Measurements from ENCODE around the gene RFFL.

The RFFL gene

GRCh38 chr17:35021520-35022380, 41.8 kb downstream of the RFFL start:
- Histone ChIP-seq H3K9me3 (ENCODE audit: control insufficient read depth, low read length) (no peaks in the 10 kb centered on the region), H3K9ac (ENCODE audit: low read length) (no peak overlapping the region), H3K4me1 (ENCODE audit: control insufficient read depth, insufficient read depth, low read length) (peaks cover 9% of the 10 kb centered on the region), H3K27me3 (replicated peaks; ENCODE audit: control insufficient read depth, insufficient read depth, low read length) (no peaks in the 10 kb centered on the region), H3K36me3 (ENCODE audit: control insufficient read depth, insufficient read depth, low read length, severe bottlenecking) (peaks cover 8% of the 10 kb centered on the region), H3K4me3 (ENCODE audit: low read length) (no peak overlapping the region)
- no peak for DNase-seq (ENCODE audit: low read depth)

DNA sequence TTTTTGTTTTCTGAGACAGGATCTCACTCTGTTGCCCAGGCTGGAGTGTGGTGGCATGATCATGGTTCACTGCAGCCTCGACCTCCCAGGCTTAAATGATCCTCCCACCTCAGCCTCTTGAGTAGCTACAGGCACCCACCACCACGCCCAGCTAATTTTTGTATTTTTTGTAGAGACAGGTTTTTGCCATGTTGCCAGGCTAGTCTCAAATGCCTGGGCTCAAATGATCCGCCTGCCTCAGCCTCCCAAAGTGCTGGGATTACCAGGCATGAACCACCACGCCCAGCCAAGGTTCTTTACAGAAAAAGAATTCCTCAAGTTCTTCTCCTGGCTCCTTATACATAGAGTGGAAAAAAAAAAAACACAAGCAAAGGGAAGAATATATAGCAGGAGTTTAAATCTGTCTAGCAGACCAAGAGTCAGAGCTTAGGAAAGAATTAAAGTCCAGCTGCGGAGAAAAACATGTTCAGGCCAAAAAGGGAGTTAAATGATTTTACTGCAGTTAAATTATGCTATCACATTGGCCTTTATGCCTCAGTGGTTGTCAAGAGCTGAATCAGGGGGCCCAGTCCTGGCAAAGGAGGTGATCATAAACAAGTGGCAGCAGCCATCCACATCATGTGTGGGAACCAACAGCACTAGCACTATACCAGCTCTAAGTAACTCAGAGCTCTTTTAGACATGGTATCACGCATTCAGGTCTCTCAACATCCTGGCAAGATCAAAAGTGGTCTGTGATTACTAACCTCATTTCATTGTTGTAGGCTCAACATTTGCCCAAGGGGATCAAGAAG, 43.9 kb downstream of the RFFL start:
- peaks cover 12% of the 10 kb centered on the region for H3K36me3 ChIP-seq (ENCODE audit: control insufficient read depth, insufficient read depth, low read length, severe bottlenecking)
- H3K4me1 ChIP-seq (ENCODE audit: control insufficient read depth, insufficient read depth, low read length), result peaks cover 13% of the 10 kb centered on the region
- H3K4me3 ChIP-seq (ENCODE audit: low read length), result no peak overlapping the region
- no peaks in the 10 kb centered on the region for H3K27me3 ChIP-seq (replicated peaks; ENCODE audit: control insufficient read depth, insufficient read depth, low read length)
- H3K9me3 ChIP-seq (ENCODE audit: control insufficient read depth, low read length), result no peaks in the 10 kb centered on the region
- no peak overlapping the region for H3K9ac ChIP-seq (ENCODE audit: low read length)
- DNase-seq (ENCODE audit: low read depth), result no peak

DNA sequence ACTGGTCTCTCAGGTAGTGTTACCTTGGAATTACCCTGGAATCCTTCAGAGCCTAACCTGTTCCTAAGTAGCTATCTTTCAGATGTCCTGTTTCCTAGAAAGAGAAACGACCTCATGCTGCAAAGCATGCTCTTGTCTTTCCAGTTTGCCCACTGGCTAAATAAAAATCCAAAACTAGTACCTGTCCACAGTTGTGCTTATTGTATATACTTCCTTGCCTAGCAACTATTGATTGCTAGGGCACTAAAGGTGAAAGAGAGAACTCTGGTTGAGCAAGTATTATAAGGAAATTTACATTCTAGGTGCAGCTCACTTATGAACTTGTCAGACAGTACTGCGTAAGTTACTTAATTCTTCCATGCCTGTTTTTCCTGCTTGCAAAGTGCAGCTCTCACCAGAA, 44.7 kb downstream of the RFFL start:
- Histone ChIP-seq H3K4me3 (ENCODE audit: low read length) (no peak overlapping the region), H3K4me1 (ENCODE audit: control insufficient read depth, insufficient read depth, low read length) (peaks cover 13% of the 10 kb centered on the region), H3K9me3 (ENCODE audit: control insufficient read depth, low read length) (no peaks in the 10 kb centered on the region), H3K36me3 (ENCODE audit: control insufficient read depth, insufficient read depth, low read length, severe bottlenecking) (peaks cover 12% of the 10 kb centered on the region), H3K27me3 (replicated peaks; ENCODE audit: control insufficient read depth, insufficient read depth, low read length) (no peaks in the 10 kb centered on the region), H3K9ac (ENCODE audit: low read length) (no peak overlapping the region)
- DNase-seq (ENCODE audit: low read depth), result no peak

GRCh38 chr17:35017021-35017420, 46.5 kb downstream of the RFFL start:
- no peak overlapping the region for H3K9ac ChIP-seq (ENCODE audit: low read length)
- H3K4me3 ChIP-seq (ENCODE audit: low read length), result no peak overlapping the region
- peaks cover 5% of the 10 kb centered on the region for H3K4me1 ChIP-seq (ENCODE audit: control insufficient read depth, insufficient read depth, low read length)

GRCh38 chr17:35016369-35016768, 47.1 kb downstream of the RFFL start:
- Histone ChIP-seq H3K9ac (ENCODE audit: low read length) (no peak overlapping the region), H3K4me3 (ENCODE audit: low read length) (no peak overlapping the region), H3K4me1 (ENCODE audit: control insufficient read depth, insufficient read depth, low read length) (peaks cover 5% of the 10 kb centered on the region), H3K9me3 (ENCODE audit: control insufficient read depth, low read length) (no peaks in the 10 kb centered on the region), H3K36me3 (ENCODE audit: control insufficient read depth, insufficient read depth, low read length, severe bottlenecking) (peaks cover 12% of the 10 kb centered on the region), H3K27me3 (replicated peaks; ENCODE audit: control insufficient read depth, insufficient read depth, low read length) (no peaks in the 10 kb centered on the region)
- no peak for DNase-seq (ENCODE audit: low read depth)

More at GRCh38 chr17:35017021-35017420, 46.5 kb downstream of the RFFL start:
- Histone ChIP-seq H3K36me3 (ENCODE audit: control insufficient read depth, insufficient read depth, low read length, severe bottlenecking) (peaks cover 12% of the 10 kb centered on the region), H3K9me3 (ENCODE audit: control insufficient read depth, low read length) (no peaks in the 10 kb centered on the region), H3K27me3 (replicated peaks; ENCODE audit: control insufficient read depth, insufficient read depth, low read length) (no peaks in the 10 kb centered on the region)
- DNase-seq (ENCODE audit: low read depth), result no peak

DNA sequence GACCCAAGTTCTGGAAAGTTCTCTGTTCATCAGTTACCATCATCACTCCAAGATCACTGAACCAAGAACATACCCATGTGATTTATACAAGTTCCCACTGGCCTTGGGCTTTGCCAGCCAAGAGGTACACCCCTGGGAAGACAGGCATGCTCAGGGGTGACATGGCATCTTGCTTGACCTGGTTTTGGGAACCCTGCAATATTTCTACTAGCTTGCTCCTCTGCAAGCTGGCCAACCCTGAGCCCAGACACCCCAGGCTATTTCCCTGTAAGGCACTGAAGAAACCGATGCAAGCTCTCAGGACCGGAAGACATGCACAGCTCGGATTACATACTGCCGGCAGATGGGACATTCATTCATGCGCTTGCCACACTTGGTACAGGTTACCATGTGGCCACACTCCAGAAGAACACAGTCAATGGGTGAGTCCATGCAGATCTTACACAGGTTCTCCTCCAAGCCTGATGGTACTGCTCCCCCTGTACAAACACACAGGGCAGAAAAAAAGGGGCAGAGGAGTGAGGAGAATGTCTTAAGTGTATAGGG, 51.8 kb downstream of the RFFL start:
- Histone ChIP-seq H3K27me3 (replicated peaks; ENCODE audit: control insufficient read depth, insufficient read depth, low read length) (no peaks in the 10 kb centered on the region), H3K36me3 (ENCODE audit: control insufficient read depth, insufficient read depth, low read length, severe bottlenecking) (peaks cover 12% of the 10 kb centered on the region), H3K4me1 (ENCODE audit: control insufficient read depth, insufficient read depth, low read length) (peaks cover 5% of the 10 kb centered on the region), H3K9ac (ENCODE audit: low read length) (no peak overlapping the region), H3K4me3 (ENCODE audit: low read length) (no peak overlapping the region), H3K9me3 (ENCODE audit: control insufficient read depth, low read length) (no peaks in the 10 kb centered on the region)
- DNase-seq (ENCODE audit: low read depth), result no peak

DNA sequence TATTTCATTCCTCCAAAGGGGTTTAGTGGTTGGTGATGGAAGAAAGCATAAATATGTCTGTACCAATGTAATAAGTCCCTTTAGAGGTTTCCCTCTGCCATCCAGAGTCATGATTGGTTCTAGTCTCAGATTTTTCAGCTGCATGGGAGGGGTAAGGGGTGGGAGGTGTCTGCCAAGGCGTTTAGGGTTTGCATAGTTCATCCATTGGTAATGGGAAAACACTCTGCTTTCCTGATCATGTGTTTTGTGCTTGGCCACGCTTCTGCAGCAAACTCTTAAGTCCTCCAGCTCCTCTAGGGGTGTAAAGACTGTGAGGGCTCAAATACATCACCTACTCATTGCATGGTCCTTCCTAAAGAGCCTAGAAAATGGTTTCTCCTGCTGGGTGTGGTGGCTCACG, 53.4 kb downstream of the RFFL start:
- Histone ChIP-seq H3K4me3 (ENCODE audit: low read length) (no peak overlapping the region), H3K9me3 (ENCODE audit: control insufficient read depth, low read length) (no peaks in the 10 kb centered on the region), H3K27me3 (replicated peaks; ENCODE audit: control insufficient read depth, insufficient read depth, low read length) (no peaks in the 10 kb centered on the region), H3K36me3 (ENCODE audit: control insufficient read depth, insufficient read depth, low read length, severe bottlenecking) (no peaks in the 10 kb centered on the region), H3K4me1 (ENCODE audit: control insufficient read depth, insufficient read depth, low read length) (peaks cover under 1% of the 10 kb centered on the region), H3K9ac (ENCODE audit: low read length) (no peak overlapping the region)
- no peak for DNase-seq (ENCODE audit: low read depth)

GRCh38 chr17:35006961-35007360, 56.5 kb downstream of the RFFL start:
- Histone ChIP-seq H3K27me3 (replicated peaks; ENCODE audit: control insufficient read depth, insufficient read depth, low read length) (no peaks in the 10 kb centered on the region), H3K4me3 (ENCODE audit: low read length) (no peak overlapping the region), H3K9me3 (ENCODE audit: control insufficient read depth, low read length) (no peaks in the 10 kb centered on the region), H3K9ac (ENCODE audit: low read length) (no peak overlapping the region), H3K36me3 (ENCODE audit: control insufficient read depth, insufficient read depth, low read length, severe bottlenecking) (no peaks in the 10 kb centered on the region), H3K4me1 (ENCODE audit: control insufficient read depth, insufficient read depth, low read length) (no peaks in the 10 kb centered on the region)
- no peak for DNase-seq (ENCODE audit: low read depth)

DNA sequence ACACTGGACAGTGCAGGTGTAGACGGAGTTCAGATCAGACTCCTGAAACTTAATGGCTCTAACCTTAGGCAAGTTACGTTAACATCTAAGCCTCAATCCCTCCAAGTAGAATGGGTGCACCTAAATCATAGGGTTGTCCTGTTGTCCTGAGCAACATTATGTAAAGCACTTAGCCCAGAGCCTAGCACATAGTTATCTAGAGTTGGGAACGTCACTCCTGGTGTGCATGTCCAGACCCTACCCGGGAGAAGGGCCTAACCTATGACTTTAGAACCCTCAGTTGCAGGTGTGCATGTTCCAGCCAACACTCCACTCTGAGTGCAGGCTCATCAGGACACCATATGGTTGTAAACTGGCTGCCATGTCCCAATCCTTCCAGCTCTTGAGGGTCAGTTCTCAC, 57.2 kb downstream of the RFFL start:
- H3K9me3 ChIP-seq (ENCODE audit: control insufficient read depth, low read length), result no peaks in the 10 kb centered on the region
- no peaks in the 10 kb centered on the region for H3K4me1 ChIP-seq (ENCODE audit: control insufficient read depth, insufficient read depth, low read length)
- peaks cover 5% of the 10 kb centered on the region for H3K36me3 ChIP-seq (ENCODE audit: control insufficient read depth, insufficient read depth, low read length, severe bottlenecking)
- H3K4me3 ChIP-seq (ENCODE audit: low read length), result no peak overlapping the region
- no peak for DNase-seq (ENCODE audit: low read depth)
- no peaks in the 10 kb centered on the region for H3K27me3 ChIP-seq (replicated peaks; ENCODE audit: control insufficient read depth, insufficient read depth, low read length)
- no peak overlapping the region for H3K9ac ChIP-seq (ENCODE audit: low read length)

- Histone ChIP-seq H3K36me3 (ENCODE audit: control insufficient read depth, insufficient read depth, low read length, severe bottlenecking) (peaks cover 12% of the 10 kb centered on the region), H3K4me3 (ENCODE audit: low read length) (no peak overlapping the region), H3K4me1 (ENCODE audit: control insufficient read depth, insufficient read depth, low read length) (no peaks in the 10 kb centered on the region), H3K9me3 (ENCODE audit: control insufficient read depth, low read length) (no peaks in the 10 kb centered on the region), H3K27me3 (replicated peaks; ENCODE audit: control insufficient read depth, insufficient read depth, low read length) (no peaks in the 10 kb centered on the region), H3K9ac (ENCODE audit: low read length) (no peak overlapping the region)
- no peak for DNase-seq (ENCODE audit: low read depth)
Observed at GRCh38 chr17:35003778-35004177, 59.7 kb downstream of the RFFL start.

DNA sequence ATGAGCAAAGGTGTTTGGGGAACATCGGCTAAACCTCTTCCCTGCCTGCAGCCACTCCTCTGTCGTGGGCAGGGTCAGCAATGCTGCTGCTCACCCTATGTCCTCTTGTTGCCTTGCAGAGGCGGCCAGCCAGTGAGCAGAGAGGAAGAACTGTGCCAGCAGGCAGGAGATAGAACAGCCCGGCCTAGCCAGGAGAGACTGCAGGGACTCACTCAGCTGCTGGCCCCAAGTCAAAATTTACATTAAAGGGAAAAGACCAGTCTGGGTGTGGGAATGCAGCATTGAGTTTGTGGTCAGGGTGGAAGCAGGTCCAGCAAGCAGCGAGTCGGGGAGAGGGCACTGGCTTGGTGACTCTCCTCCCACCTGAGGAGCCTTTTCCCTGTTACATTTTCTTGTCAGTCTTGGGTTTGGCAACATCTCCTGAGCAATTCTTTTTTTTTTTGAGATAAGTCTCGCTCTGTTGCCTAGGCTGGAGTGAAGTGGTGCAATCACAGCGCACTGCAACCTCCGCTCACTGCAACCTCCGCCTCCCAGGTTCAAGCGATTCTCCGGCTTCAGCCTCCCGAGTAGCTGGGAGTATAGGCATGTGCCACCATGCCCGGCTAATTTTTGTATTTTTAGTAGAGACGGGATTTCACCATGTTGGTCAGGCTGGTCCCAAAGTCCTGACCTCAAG, 60.5 kb downstream of the RFFL start:
- Histone ChIP-seq H3K9me3 (ENCODE audit: control insufficient read depth, low read length) (no peaks in the 10 kb centered on the region), H3K36me3 (ENCODE audit: control insufficient read depth, insufficient read depth, low read length, severe bottlenecking) (peaks cover 12% of the 10 kb centered on the region), H3K4me3 (ENCODE audit: low read length) (no peak overlapping the region), H3K4me1 (ENCODE audit: control insufficient read depth, insufficient read depth, low read length) (no peaks in the 10 kb centered on the region), H3K27me3 (replicated peaks; ENCODE audit: control insufficient read depth, insufficient read depth, low read length) (no peaks in the 10 kb centered on the region), H3K9ac (ENCODE audit: low read length) (no peak overlapping the region)
- peak; percentile 17 for DNase-seq (ENCODE audit: low read depth)
